RWPE2 (cell line): Measurements from ENCODE around the gene PDCD1LG2.

Experiments
- ATAC-seq: fragments of 200-7000 bp; cut with Tn5 transposase; 3 replicates; pipeline ENCODE4 v1.9.1; 2021; ENCODE audit warnings: low read depth
- DNase-seq: peaks from one replicate; pipeline ENCODE4 v3.0.0-alpha.2; 2020; ENCODE audit warnings: low spot score
- H3K27ac ChIP-seq: fragments of 450-650 bp; 2 replicates; pipeline ENCODE4 v1.5.1; 2017; ENCODE audit warnings: mild to moderate bottlenecking; ENCODE audit not compliant: poor library complexity, severe bottlenecking
- H3K27me3 ChIP-seq: fragments of 250-450 bp; sonication (Bioruptor Pico); 2 replicates; pipeline ENCODE4 v1.5.1; 2021; ENCODE audit warnings: mild to moderate bottlenecking, moderate library complexity; ENCODE audit not compliant: insufficient read depth, poor library complexity, severe bottlenecking
- H3K36me3 ChIP-seq: fragments of 250-450 bp; sonication (Bioruptor Pico); 2 replicates; pipeline ENCODE4 v1.5.1; 2020; ENCODE audit warnings: low read depth, mild to moderate bottlenecking, moderate library complexity
- H3K4me1 ChIP-seq: fragments of 250-450 bp; sonication (Bioruptor Pico); 2 replicates; pipeline ENCODE4 v1.5.1; 2021; ENCODE audit warnings: mild to moderate bottlenecking, moderate library complexity; ENCODE audit not compliant: insufficient read depth, poor library complexity, severe bottlenecking
- H3K4me3 ChIP-seq: fragments of 250-450 bp; sonication (Bioruptor Pico); 2 replicates; pipeline ENCODE4 v1.5.1; 2021; ENCODE audit warnings: mild to moderate bottlenecking, moderate library complexity; ENCODE audit not compliant: severe bottlenecking
- H3K9me3 ChIP-seq: fragments of 250-450 bp; sonication (Bioruptor Pico); 2 replicates; pipeline ENCODE4 v1.5.1; 2021; ENCODE audit warnings: mild to moderate bottlenecking, moderate library complexity; ENCODE audit not compliant: severe bottlenecking
- CTCF ChIP-seq: fragments of 450-650 bp; IDR thresholded peaks from one replicate; pipeline ENCODE4 v1.5.1; 2017; ENCODE audit warnings: mild to moderate bottlenecking, moderate library complexity; ENCODE audit not compliant: poor library complexity, severe bottlenecking

The PDCD1LG2 gene

GRCh38 chr9:5524090-5524489 is 13.8 kb downstream of the PDCD1LG2 start:
- Histone ChIP-seq H3K9me3 (no peaks in the 10 kb centered on the region), H3K4me3 (no peak overlapping the region), H3K36me3 (peaks cover 6% of the 10 kb centered on the region; the same call in 1 of the 2 replicates), H3K27ac (no peak overlapping the region), H3K4me1 (peaks cover 3% of the 10 kb centered on the region), H3K27me3 (no peaks in the 10 kb centered on the region)
- TF ChIP-seq CTCF: no peak
- ATAC-seq: no peak
- DNase-seq: no peak

- H3K27me3 ChIP-seq: no peaks in the 10 kb centered on the region
- no peak overlapping the region for H3K4me3 ChIP-seq
- H3K4me1 ChIP-seq: peaks cover 7% of the 10 kb centered on the region
- ATAC-seq (0 out of 3 replicates have a peak, but pooled peaks have one; percentile 44), DNase-seq (no peak)
- H3K9me3 ChIP-seq: no peaks in the 10 kb centered on the region
- H3K36me3 ChIP-seq: no peaks in the 10 kb centered on the region
- no peak for TF ChIP-seq CTCF
- H3K27ac ChIP-seq: no peak overlapping the region
Measured at GRCh38 chr9:5529683-5530221, 19.4 kb downstream of the PDCD1LG2 start.

- Histone ChIP-seq H3K4me1 (peaks cover 7% of the 10 kb centered on the region), H3K9me3 (no peaks in the 10 kb centered on the region), H3K4me3 (no peak overlapping the region), H3K27me3 (no peaks in the 10 kb centered on the region), H3K36me3 (no peaks in the 10 kb centered on the region), H3K27ac (no peak overlapping the region)
- DNase-seq (no peak), ATAC-seq (no peak)
- no peak for TF ChIP-seq CTCF
Measured at GRCh38 chr9:5531101-5531882, 21.0 kb downstream of the PDCD1LG2 start.

- Histone ChIP-seq H3K4me1 (peaks cover 7% of the 10 kb centered on the region), H3K27me3 (no peaks in the 10 kb centered on the region), H3K27ac (no peak overlapping the region), H3K36me3 (peaks cover 5% of the 10 kb centered on the region; the same call in 1 of the 2 replicates), H3K9me3 (no peaks in the 10 kb centered on the region), H3K4me3 (no peak overlapping the region)
- no peak for DNase-seq
- no peak for TF ChIP-seq CTCF
- no peak for ATAC-seq
Measured at GRCh38 chr9:5532306-5532705, 22.0 kb downstream of the PDCD1LG2 start.

GRCh38 chr9:5532790-5533189 is 22.5 kb downstream of the PDCD1LG2 start:
- Histone ChIP-seq H3K27ac (no peak overlapping the region), H3K9me3 (no peaks in the 10 kb centered on the region), H3K4me3 (no peak overlapping the region), H3K27me3 (no peaks in the 10 kb centered on the region), H3K36me3 (peaks cover 6% of the 10 kb centered on the region), H3K4me1 (peaks cover 7% of the 10 kb centered on the region)
- DNase-seq (no peak), ATAC-seq (no peak)
- no peak for TF ChIP-seq CTCF
